NB4 (cell line): Measurements from ENCODE around the gene FOSB.

Source experiments
- DNase-seq: peaks from one replicate; pipeline ENCODE4 v3.0.0; 2010; ENCODE audit warnings: low read depth
- H3K4me3 ChIP-seq: one replicate; pipeline ENCODE4 v1.5.1; 2011; ENCODE audit warnings: mild to moderate bottlenecking, low read depth, low read length, moderate library complexity
- MYC ChIP-seq: IDR thresholded peaks from 2 replicates; pipeline ENCODE4 v1.6.1; 2011; ENCODE audit warnings: low read depth, low read length
- POLR2A ChIP-seq: IDR thresholded peaks from 2 replicates; pipeline ENCODE4 v1.6.1; 2011; ENCODE audit warnings: mild to moderate bottlenecking; ENCODE audit not compliant: insufficient read length; ENCODE audit errors: extremely low read depth
- TF ChIP-seq, protein P1 (sequence below): IDR thresholded peaks from one replicate; pipeline ENCODE4 v1.5.1; 2012; ENCODE audit warnings: low read depth, low read length
- TF ChIP-seq, protein P2 (sequence below): IDR thresholded peaks from 2 replicates; pipeline ENCODE4 v1.6.1; 2011; ENCODE audit warnings: low read depth, low read length

FOSB gene

DNA sequence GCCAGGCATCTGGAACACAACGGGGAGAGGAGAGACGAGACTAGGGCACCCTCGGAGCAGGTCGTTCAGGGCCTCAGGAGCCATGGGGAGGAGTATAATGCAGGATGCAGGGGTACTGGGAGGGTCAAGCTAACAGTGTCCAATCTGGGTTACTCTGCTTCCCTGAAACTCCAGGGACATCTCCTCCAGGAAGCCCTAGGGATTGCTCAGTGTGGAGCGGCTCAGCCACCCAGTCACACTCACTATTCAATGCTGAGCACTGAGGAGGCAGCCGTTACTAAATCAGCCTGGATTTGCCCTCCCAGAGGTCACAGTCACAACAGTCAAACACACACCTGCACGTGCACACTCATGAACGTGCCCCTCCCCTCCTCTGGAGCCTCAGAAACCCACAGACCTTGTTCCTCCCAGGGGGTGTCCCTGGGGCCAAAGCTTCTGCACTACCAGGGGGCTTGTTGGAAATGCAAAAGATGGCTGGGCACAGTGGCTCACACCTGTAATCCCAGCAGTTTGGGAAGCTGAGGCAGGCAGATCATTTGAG is 6.9 kb upstream of the FOSB start:
- TF ChIP-seq MYC (no peak), POLR2A (no peak)
- TF ChIP-seq, protein P1, sequence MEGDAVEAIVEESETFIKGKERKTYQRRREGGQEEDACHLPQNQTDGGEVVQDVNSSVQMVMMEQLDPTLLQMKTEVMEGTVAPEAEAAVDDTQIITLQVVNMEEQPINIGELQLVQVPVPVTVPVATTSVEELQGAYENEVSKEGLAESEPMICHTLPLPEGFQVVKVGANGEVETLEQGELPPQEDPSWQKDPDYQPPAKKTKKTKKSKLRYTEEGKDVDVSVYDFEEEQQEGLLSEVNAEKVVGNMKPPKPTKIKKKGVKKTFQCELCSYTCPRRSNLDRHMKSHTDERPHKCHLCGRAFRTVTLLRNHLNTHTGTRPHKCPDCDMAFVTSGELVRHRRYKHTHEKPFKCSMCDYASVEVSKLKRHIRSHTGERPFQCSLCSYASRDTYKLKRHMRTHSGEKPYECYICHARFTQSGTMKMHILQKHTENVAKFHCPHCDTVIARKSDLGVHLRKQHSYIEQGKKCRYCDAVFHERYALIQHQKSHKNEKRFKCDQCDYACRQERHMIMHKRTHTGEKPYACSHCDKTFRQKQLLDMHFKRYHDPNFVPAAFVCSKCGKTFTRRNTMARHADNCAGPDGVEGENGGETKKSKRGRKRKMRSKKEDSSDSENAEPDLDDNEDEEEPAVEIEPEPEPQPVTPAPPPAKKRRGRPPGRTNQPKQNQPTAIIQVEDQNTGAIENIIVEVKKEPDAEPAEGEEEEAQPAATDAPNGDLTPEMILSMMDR = no peak
- TF ChIP-seq, protein P2, sequence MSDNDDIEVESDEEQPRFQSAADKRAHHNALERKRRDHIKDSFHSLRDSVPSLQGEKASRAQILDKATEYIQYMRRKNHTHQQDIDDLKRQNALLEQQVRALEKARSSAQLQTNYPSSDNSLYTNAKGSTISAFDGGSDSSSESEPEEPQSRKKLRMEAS = no peak
- DNase-seq = no peak
- H3K4me3 ChIP-seq = no peak overlapping the region

DNA sequence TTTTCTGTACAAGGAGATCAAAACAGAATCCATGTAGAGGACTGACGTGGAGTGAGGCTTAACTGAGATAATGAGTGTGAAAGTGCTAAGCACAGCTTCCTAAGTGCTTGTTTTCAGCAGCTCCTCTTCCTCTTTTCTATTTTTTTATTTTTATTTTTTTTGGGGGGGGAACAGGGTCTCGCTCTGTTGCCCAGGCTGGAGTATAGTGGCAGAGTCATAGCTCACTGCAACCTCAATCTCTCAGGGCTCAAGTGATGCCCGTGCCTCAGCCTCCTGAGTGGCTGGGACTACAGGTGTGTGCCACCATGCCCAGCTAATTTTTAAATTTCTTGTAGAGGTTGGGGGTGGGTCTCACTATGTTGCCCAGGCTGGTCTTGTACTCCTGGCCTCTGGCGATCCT is 5.6 kb upstream of the FOSB start:
- DNase-seq = no peak
- TF ChIP-seq, protein P2 = no peak
- no peak for TF ChIP-seq MYC
- no peak for TF ChIP-seq POLR2A
- TF ChIP-seq, protein P1 = no peak
- no peak overlapping the region for H3K4me3 ChIP-seq

DNA sequence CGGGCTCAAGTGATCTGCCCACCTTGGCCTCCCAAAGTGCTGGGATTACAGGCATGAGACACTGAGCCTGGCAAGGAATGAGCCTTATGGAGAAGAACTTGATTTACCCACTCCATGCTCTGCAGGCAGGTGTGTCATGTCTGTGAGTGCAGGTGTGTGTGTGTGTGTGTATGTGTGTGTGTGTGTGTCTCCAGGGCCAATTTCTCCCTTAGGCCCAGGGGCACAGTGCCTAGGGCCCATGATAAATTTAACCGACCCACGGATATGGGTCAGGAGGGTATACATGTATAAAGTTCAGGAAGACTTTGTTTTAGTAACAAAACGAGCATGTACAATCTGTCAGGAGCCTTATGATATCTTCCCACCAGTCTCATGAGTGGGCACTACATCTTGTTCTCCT is 4.6 kb upstream of the FOSB start:
- TF ChIP-seq POLR2A (no peak), MYC (no peak)
- TF ChIP-seq, protein P2 = no peak
- TF ChIP-seq, protein P1 = no peak
- no peak overlapping the region for H3K4me3 ChIP-seq
- no peak for DNase-seq

DNA sequence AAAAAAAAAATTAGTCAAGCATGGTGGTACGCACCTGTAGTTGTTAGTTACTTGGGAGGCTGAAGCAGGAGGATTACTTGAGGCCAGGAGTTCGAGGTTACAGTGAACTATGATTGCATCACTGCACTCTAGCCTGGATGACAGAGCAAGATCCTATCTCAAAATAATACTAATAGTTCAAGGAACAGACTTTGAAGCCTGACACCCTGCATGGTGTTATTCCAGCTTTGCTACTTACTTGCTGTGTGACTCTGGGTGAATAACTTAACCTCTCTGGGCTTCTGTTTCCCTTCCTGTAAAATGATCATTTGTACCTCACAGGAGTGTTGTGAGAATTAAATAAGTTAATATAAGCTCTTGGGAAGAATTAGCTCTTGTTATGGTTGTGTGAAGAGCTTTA is 3.5 kb upstream of the FOSB start:
- no peak for DNase-seq
- H3K4me3 ChIP-seq = no peak overlapping the region

DNA sequence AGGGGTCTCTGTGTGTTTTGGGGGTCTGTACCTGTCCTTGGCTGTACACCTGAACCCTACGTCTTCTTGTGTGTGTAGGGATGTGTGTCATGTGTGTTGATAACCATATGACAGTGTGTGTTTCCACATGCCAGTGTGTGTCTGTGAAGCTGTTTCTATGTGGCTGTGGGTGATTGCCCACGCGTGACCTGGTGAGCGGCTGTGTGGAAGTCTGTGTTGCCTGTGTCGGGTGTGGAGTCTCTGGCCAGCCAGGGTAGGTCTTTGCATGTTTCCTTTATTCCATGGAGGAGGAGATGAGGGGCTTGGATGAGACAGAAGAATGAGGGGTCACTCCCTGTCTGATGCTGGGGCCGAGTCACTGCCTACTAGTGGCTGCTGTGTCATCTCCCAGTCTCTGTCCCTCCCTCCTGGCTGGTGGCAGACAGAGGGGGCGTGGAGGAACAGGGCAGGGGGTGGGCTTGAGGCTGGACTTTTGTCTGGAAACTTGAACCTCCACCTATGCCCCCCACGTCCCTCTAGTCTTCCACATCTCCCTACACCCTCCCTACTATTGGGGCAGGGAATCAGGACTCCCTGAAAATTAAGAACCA is 2.8 kb upstream of the FOSB start:
- DNase-seq = no peak
- H3K4me3 ChIP-seq = no peak overlapping the region
- TF ChIP-seq, protein P1 = no peak
- TF ChIP-seq MYC = no peak
- TF ChIP-seq POLR2A = no peak
- TF ChIP-seq, protein P2 = no peak

More for the DNA sequence above, 3.5 kb upstream of the FOSB start:
- TF ChIP-seq, protein P2 = no peak
- no peak for TF ChIP-seq MYC

DNA sequence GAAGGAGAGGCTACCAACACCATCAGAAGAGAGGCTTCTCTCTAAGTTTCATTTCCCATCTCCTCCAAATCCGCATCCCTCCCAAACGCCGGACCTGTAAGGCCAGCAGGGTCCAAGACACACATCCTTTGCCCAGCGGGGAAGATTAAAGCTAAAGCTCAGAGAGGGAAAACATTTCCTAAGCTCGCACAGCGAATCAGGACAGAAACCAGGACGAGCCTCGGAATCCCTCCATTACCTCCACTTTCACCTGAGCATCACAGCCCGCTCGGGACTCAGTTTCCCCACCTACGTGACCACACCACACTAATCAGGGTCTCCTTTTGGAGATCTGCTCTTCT is 711 bp upstream of the FOSB start:
- TF ChIP-seq, protein P2 = no peak
- peak overlapping the region; percentile 28 for H3K4me3 ChIP-seq

More for the DNA sequence above, 711 bp upstream of the FOSB start:
- DNase-seq = no peak
